Stimulated activated naive CD4-positive, alpha-beta T cell treated with Interleukin-2 at 50 U/mL for 16 hours (primary cell): ENCODE data around the gene NRF1.

Experiments used
- DNase-seq: peaks from one replicate; lab custom pipeline; 2025; lab: John Stamatoyannopoulos, UW

The NRF1 gene

DNA sequence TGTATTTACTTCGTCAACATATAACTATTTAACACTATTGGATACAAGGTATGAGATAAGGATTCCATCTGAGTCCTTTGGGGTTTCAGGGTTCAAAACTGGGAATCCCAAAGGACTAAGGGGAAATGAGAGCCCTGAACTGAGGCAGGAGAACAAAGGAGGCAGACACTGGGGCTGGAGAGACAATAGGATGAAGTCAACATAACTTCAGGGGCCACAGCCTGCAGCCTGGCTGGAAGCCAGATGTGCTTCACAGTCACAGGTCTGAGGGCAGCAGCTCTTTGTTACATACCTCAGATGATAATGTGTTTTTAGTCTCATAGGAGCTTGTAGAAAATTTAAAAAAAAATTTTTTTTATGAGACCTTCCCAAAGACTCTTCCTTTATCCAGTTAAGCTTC lies 73.3 kb downstream of the NRF1 start:
- DNase-seq, result no peak

- DNase-seq, result no peak
These were observed 74.5 kb downstream of the NRF1 start for GRCh38 chr7:129686063-129686462.

GRCh38 chr7:129688503-129689222 lies 77.1 kb downstream of the NRF1 start:
- DNase-seq, result no peak

DNA sequence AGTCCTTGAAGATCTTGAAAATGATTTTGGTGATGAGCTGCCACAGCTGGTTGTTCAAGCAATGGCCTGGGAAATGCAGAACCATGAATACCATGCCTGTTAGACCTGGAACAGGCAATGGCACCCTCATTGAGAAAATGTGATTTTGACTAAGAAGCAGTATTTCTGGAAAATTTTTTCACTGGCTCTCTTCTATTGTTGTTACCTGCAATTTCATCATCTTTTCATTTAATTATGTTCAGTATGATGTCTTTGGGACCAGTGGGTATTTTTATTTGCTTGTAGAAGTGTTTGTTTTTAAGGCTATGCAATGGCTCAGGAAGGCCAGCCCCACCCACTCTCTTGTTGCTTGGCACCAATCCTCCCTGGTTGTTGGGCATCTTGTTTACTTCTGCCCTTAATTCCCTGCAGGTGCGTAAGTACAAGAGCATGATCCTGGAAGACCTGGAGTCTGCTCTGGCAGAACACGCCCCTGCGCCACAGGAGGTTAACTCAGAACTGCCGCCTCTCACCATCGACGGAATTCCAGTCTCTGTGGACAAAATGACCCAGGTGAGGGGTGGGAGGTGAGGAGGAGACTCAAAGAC lies 78.6 kb downstream of the NRF1 start:
- no peak for DNase-seq

GRCh38 chr7:129690701-129691100 lies 79.2 kb downstream of the NRF1 start:
- no peak for DNase-seq

GRCh38 chr7:129698516-129699418 lies 87.2 kb downstream of the NRF1 start:
- no peak for DNase-seq

DNA sequence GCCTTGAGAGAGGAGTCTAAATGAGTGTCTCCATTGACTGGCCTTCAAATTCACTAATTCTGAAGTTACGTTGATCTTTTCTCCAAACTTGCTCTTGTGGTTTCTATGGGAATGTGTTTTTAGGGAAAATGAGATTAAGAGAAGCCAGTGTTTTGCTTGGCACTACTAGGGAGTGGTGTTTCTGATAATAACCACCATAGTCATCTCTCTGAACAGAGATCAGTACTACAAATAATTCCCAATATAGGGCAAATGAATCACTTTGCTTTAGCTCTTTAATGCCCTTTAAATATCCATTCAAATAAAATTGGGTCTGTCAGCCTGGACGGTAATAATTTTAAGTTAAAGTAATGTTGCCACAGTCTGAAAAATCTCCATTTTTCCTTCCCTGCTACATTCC lies 90.8 kb downstream of the NRF1 start:
- no peak for DNase-seq

DNA sequence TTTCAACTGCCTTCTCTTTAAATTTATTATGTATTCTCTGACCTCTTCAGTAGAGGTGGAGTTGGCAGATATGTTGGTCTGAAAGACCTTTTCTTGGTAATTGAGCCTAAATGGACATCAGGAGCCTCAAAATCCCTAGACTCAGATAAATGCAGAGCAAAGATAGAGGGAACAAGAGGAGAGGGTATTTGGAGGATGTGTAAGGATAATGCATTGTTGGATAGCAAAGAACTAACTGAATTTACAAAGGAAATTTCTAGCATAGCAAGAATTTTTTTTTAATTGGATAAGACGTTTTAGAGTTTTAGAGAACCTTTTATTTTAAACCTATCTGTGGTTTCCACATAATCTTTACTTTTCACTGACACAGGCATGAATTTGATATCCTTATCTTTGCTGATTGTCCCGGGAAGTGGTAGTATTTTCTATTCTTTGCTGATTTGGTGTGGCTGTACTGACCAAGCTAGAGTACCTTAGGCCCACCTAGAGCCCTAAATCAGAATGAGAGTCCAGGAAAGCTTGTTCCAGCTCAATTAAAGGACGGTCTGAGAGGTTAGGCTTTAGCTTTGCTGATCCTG lies 91.3 kb downstream of the NRF1 start:
- DNase-seq, result no peak

GRCh38 chr7:129703751-129704150 lies 92.2 kb downstream of the NRF1 start:
- no peak for DNase-seq

DNA sequence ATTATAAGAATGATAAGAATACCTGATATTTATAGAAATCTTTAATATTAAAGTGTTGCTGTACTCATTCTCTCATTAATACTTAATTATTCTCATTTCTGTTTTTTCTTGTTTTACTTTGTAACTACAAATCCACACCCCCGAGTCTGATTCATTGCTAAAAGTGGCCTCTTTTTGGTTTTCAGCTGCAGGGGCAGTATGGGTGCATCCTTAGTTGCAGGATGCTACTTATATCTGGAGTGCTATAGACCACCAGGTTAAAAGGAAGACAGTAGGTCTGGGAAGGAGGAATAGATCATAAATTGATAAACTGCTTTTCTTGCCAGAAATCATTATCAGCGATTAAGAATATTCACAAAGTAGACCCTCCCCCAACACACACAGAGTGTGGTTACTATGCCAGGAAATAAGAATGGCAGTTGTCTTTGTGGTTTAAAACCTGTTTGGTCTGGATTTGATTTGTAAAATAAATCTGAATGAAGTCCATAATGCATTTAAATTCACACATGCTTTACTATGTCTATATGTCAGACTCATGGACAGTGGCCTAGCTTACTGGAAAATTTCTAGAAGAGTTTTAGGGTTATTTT lies 96.5 kb downstream of the NRF1 start:
- DNase-seq, result no peak

- DNase-seq, result no peak
These were observed 102.0 kb downstream of the NRF1 start for GRCh38 chr7:129713544-129713943.

- DNase-seq, result no peak
These were observed 103.1 kb downstream of the NRF1 start for GRCh38 chr7:129714514-129715063.

GRCh38 chr7:129719980-129720732 lies 108.6 kb downstream of the NRF1 start:
- no peak for DNase-seq

GRCh38 chr7:129721068-129721467 lies 109.5 kb downstream of the NRF1 start:
- DNase-seq, result no peak

- DNase-seq, result no peak
These were observed 112.2 kb downstream of the NRF1 start for GRCh38 chr7:129723679-129724078.

GRCh38 chr7:129724796-129725195 lies 113.3 kb downstream of the NRF1 start:
- DNase-seq, result no peak

GRCh38 chr7:129728875-129729467 lies 117.5 kb downstream of the NRF1 start:
- DNase-seq, result no peak

DNA sequence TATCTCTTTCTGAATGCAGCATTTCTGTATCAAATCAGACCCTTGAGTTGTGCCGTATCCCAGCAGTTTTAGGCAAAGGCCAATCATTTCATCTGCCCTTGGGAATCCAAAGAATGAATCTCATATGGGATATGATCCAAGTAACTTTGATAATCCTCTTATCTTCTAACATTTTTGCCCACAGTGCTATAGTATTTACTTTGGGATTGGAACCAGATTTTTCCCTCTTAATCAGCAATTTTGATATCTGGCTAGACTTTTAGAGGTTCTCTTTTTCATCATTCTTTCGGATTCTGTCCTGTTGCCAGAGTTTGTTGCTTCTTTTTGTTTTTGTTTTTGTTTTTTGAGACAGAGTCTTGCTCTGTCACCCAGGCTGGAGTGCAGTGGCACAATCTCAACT lies 118.0 kb downstream of the NRF1 start:
- no peak for DNase-seq

DNA sequence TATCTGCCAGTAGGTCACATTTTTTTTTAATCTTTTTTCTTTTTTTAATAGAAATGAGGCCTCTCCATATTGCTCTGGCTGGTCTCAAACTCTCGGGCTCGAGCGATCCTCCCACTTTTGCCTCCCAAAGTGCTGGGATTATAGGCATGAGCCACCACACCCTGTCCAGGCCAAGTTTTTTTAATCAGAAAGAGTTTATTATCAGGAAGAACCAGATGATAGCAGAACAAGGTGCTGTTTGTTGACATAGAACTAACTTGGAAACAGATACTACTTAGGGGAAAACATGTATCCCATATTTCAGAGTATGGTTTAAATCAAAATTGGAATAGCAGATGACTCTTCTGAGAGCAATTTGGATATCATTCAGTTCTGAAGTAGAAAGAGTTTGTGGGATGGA lies 118.6 kb downstream of the NRF1 start:
- DNase-seq, result no peak

DNA sequence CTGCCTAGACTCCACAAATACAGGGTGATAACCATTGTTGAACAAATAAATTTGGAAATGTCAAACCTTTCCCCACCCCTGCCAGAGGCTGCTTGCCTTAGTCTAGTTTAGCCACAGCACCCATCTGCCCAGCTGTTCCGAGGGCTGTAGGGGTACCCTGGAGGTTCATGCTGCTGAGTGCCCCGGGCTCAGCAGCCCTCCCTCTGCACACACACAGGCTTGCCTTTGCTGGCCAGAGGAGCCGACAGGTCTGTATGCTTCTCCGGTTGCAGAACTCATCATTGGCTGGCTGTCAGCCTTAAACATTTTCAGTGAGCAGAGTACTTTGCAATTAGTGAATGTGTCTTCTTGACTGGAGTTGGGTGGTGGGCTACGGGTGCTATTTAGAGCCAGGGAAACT lies 122.9 kb downstream of the NRF1 start:
- DNase-seq, result no peak

DNA sequence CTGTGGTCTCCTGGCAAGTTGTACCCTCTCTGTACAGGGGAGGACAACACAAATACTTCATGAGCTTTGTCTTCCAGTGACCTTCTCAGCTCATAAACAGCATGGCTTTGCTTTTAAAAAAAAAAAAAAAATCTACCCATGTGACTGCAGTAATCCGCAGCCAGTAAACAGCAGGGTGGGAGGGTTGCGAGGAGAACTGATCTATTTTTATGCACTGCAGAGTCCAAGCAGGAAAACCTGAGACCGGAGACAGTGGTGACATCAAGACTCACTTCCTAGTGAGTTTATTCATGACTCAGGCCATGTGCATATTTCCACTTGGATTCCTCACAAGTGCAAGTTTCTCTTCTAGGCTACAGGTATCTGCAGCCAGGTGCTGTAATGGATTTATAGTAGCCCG lies 127.9 kb downstream of the NRF1 start:
- no peak for DNase-seq
